HK-2 (cell line): ENCODE measurements around the gene ITPRIPL2.

Source experiments
- DNase-seq: peaks from one replicate; pipeline ENCODE4 v3.0.0-alpha.2; 2018; ENCODE audit not compliant: unreplicated experiment

The ITPRIPL2 gene

GRCh38 chr16:19113577-19114358 lies at the start of gene ITPRIPL2:
Gene ITPRIPL2, plus strand, starts transcription at chr16:19113964. Its CDS starts 498 bp downstream, at chr16:19114462.
- DNase-seq, result peak; percentile 81

GRCh38 chr16:19066988-19067348 lies 46.8 kb upstream of the ITPRIPL2 start:
- no peak for DNase-seq

GRCh38 chr16:19067349-19068236 lies 46.2 kb upstream of the ITPRIPL2 start, which contains the start of gene COQ7:
Gene COQ7, plus strand, starts transcription at chr16:19067614. Its CDS starts 51 bp downstream, at chr16:19067665.
- DNase-seq, result peak; percentile 92

GRCh38 chr16:19068237-19068815 lies 45.4 kb upstream of the ITPRIPL2 start:
- DNase-seq, result no peak

DNA sequence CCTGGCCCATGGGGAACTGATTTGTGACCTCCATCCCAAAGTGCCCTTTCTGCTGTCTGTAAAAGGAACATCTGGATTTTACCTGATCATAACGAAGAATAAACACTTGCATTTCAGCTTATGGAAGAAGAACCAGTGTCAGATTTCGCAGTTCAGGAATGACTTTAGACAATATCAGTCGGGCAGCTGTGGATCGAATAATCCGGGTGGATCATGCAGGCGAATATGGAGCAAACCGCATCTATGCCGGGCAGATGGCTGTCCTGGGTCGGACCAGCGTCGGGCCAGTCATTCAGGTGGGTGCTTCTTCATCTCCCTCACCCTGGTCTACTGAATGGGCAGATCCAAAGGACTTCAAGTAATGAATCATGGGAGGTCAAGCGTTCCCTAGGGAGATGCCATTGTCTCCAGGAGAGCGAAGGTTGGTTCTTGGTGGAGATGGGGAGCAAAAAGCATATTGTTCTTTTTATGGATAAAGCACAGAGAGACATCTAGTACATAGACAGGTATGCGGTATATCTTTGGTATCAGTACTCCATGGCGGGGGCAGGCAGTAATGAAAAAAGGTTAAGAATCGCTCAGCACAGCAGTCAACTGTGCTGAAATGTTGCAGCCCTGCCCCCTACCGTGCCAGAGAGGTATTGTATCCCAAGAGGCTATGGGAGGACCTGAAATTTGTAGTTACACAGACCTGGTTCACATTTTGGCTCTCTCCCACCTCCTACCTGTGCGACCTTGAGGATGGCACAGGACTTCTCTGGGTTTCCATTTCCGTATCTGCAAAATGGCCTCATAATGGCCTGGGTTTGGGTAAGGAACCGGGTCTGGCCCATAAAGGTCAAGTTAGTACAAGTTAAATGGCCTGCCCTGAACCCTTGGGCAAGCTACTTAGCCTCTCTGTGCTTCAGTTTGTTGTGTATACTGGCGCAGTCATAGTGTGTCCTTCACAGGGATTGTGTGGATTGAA lies 41.7 kb upstream of the ITPRIPL2 start:
- DNase-seq, result peak; percentile 28

GRCh38 chr16:19073344-19073743 lies 40.4 kb upstream of the ITPRIPL2 start:
- DNase-seq, result no peak

DNA sequence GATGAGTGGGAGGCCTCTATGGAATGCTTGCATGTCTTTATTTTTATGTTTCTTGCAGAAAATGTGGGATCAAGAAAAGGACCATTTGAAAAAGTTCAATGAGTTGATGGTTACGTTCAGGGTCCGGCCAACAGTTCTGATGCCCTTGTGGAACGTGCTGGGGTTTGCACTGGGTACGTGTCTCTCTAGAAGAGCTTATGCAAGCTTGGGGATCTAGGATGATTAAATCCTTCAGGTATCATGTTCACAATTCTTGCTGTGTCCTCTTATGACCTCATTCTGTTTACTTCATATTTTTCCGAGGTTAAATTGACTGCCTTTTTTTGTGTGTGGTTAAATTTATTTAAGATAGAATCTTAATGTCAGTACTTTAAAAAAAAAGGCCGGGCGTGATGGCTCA lies 39.9 kb upstream of the ITPRIPL2 start:
- no peak for DNase-seq

DNA sequence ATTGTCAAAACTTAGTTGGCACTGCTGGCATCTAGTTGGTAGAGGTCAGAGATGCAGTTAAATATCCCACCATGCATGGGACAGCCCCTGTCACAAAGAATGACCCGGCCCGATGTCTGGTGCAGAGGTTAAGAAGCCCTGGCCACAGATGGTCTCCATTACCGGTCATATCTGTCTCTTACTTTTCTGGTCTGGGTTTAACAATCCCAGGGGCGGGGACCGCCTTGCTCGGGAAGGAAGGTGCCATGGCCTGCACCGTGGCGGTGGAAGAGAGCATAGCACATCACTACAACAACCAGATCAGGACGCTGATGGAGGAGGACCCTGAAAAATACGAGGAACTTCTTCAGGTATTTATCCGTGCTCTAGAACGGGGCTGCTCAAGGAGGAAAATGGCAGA lies 38.3 kb upstream of the ITPRIPL2 start:
- no peak for DNase-seq

- DNase-seq, result no peak
These were observed 35.9 kb upstream of the ITPRIPL2 start for GRCh38 chr16:19077879-19078278.

DNA sequence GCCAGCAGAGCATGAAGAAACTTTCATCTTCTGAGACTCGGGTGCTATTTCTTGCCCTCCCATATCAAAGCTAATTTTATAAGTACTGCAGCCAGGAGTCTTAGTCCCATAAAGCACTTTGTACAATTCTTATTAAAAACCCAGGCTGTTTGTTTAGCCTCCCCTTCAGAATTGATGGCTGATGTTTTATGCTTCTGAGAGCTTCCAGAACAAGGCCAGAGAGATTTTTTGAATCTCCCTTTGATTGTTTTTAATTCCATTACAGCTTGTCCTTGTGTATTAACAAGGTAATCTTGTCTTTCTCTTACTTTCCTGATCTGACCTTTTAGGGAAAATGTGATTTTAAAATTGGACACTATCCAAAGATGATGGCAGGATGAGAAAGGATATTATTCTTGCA lies 30.1 kb upstream of the ITPRIPL2 start:
- no peak for DNase-seq

DNA sequence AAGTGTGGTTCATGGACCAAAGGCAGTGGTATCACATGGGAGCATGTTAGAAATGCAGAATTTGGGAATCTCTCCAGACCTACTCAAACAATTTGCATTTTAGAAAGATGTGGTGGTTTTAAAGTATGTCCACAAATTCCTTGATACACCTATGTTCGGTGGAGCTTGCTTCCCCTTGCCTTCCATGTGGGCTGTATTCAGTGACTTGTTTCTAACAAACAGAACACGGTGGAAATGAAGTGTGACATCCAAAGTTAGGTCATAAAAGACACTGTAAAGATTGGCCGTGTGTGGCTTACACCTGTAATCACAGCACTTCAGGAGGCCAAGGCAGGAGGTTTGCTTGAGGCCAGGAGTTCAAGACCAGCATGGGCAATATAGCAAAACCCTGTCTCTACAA lies 29.6 kb upstream of the ITPRIPL2 start:
- DNase-seq, result no peak

GRCh38 chr16:19084879-19085278 lies 28.9 kb upstream of the ITPRIPL2 start:
- DNase-seq, result no peak

DNA sequence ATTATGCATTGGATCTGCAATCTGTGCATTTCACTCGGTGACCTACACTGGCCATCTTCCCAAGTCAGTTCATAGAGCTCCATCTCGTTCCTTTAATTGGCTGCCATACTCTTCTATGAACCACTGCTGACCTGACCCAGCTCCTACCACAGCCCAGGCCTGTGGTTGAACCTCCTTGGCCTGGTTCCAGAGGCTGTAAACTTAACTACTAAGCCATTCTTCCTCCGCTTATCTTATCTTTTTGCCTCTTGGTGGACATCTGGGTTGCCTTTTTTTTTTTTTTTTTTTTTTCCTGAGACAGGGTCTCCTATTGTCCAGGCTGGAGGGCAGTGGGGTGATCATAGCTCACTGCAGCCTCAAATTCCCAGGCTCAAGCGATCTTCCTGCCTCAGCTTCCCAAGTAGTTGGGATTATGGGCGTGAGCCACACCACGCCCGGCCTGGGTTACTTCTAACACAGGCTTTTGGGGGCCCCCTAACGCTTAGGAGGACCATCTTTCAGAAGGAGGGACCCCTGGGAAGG lies 28.0 kb upstream of the ITPRIPL2 start:
- DNase-seq, result no peak

DNA sequence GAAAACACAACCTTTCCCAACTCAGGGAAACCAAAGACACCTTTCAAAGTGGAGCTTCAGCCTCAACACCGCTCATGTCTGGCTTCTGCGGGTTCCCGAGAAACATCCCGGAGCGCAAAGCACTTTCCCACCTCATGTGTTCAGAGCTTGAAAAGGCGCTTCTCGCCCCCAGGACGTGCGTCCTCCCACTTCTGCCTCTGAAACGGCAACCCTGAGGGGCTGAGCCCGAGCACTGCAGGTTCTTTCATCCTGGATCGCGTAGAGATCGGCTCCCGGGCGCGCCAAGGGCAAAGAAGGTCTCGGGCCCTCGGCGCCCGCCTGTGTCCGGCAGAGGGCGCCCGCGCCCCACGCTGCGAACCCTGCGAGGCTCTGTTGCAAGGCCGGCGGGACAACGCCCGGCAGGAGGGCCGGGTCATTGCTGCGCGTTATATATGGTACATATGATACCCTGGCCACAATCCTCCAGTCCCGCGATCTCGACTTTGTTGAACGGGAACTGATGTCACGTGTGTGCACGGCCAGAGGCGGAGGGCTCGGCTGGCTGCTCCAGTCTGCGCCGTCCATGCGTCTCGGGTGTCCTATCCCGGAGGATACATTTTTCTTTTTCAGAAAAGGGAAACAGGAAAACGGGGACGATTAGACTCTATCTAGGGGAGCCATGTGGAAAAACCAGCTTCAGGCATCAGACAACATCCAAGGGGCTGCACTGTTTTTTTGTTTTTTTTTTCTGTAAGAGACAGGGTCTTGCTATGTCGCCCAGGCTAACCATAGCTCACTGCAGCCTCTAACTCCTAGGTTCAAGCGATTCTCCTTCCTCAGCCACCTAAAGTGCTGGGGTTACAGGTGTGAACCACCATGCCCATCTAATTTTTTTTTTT lies 27.2 kb upstream of the ITPRIPL2 start:
- DNase-seq, result peak; percentile 75

DNA sequence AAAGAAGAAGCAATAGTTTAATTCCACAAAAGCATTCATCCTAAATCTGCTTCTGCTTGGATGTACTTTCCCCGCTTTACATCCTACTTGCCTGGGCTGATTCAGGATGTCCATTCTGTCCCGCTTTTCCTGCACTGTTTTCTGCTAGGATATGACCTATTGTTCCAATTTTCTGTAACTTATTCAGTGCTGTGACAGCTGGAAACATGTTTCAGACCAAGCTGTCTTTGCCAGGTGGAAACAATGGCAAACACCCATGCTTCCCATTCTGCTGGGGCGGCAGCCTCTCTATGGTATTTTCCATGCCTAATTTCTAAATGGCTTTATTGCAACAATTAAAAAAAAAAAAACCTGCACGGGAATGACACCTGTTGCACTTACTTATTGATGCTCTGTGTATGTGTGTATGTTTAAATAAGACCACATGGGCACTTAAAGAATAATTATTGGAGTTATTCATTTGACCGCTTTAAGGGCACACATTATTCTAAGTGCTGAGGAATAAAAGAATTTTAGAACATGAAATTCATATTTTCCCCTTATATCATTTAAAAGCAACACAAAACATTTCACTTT lies 25.3 kb upstream of the ITPRIPL2 start:
- DNase-seq, result no peak

GRCh38 chr16:19089410-19089955 lies 24.3 kb upstream of the ITPRIPL2 start:
- no peak for DNase-seq

DNA sequence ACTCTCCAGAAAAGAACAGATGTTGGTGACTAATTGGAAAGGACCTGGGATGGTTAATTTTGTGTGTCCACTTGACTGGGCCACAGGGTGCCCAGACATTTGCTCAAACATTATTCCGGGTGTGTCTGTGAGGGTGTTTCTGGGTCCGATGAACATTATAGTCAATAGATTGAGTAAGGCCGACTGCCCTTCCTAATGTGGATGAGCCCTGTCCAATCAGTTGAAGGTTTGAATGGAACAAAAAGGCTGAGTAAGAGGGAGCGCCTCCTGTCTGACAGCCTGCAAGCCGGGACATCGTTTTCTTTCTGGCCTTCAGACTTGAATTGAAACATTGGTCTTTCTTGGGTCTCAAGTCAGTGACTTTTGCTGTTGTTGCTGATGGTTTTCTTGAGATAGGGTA lies 22.8 kb upstream of the ITPRIPL2 start:
- no peak for DNase-seq

DNA sequence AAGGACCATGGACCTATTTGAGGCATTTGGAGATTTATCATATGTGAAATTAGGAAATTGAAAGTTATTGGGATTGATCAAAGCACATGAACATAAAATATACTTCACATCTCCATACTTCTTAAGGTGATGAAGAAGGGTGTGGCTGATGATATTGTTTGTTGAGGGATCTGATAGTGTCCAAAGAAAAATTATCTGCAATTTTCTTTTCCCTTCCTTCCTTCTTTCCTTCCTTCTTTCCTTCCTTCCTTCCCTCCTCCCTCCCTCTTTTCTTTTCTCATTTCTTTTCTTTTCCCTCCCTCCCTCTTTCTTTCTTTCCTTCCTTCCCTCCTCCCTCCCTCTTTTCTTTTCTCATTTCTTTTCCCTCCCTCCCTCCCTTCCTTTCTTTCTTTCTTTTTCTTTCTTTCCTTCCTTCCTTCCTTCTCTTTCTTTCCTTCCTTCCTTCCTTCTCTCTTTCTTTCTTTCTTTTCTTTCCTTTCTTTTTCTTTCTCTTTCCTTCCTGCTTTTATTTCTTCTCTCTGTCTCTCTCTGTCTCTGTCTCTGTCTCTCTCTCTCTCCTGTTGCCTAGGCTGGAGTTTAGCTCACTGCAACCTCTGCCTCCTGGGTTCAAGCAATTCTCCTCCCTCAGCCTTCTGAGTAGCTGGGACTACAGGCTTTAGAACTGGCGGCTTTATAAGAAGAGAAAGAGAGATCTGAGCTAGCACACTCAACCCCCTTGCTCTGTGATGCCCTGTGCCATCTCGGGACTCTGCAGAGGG lies 20.9 kb upstream of the ITPRIPL2 start:
- DNase-seq, result no peak
